ENCODE results near the gene TVP23C. TPM values are rescaled to one million over a fixed set of nuclear protein-coding genes. Genes with fewer than 3 reads are reported as not detected.
A peak's percentile ranks its signal among the peaks of the same experiment; 100 is the strongest.
"Not testable (repeated sequence)": the region's sequence is repeated elsewhere in the genome, so short reads cannot be mapped to it uniquely, and the experiment has no call there.

The TVP23C gene
- total RNA-seq, 4 donors from 2014 or later, result 9.9 to 31.7 (median 22.9) TPM

- H3K36me3 ChIP-seq; H3K27ac ChIP-seq; H3K4me1 ChIP-seq; H3K4me3 ChIP-seq; DNase-seq (ENCODE audit: low spot score in 2 of 2); H3K9me3 ChIP-seq; H3K27me3 ChIP-seq: not testable (repeated sequence)
- 91 to 94% methylated on average over 3 to 5 of the region's 5 CpGs for WGBS, 2 donors
These were observed 4.7 kb downstream of the TVP23C start for GRCh38 chr17:15558403-15559105.

- H3K4me1 ChIP-seq; H3K27me3 ChIP-seq; H3K36me3 ChIP-seq; H3K9me3 ChIP-seq; H3K4me3 ChIP-seq; H3K27ac ChIP-seq; DNase-seq (ENCODE audit: low spot score in 2 of 2): not testable (repeated sequence)
- WGBS, 2 donors, result 90 to 100% methylated on average over 1 to 4 of the region's 5 CpGs
These were observed 5.9 kb downstream of the TVP23C start for GRCh38 chr17:15557334-15557832.

- not testable (repeated sequence) for H3K4me3 ChIP-seq; H3K9me3 ChIP-seq; H3K4me1 ChIP-seq; H3K27me3 ChIP-seq; H3K36me3 ChIP-seq; DNase-seq (ENCODE audit: low spot score in 2 of 2); H3K27ac ChIP-seq
- WGBS, 2 donors, result 57 to 62% methylated on average over 1 of the region's 1 CpG
These were observed 10.4 kb downstream of the TVP23C start for GRCh38 chr17:15552932-15553331.

GRCh38 chr17:15549552-15549951, 13.7 kb downstream of the TVP23C start:
- not testable (repeated sequence) for H3K9me3 ChIP-seq; DNase-seq (ENCODE audit: low spot score in 2 of 2); H3K4me3 ChIP-seq; H3K4me1 ChIP-seq; H3K27me3 ChIP-seq; H3K27ac ChIP-seq
- 53 to 54% methylated on average over 3 of the region's 3 CpGs for WGBS, 2 donors
- peaks cover 0 to 14% (median 0%) of the 10 kb centered on the region in 3 donors for H3K36me3 ChIP-seq

GRCh38 chr17:15546604-15547003, 16.7 kb downstream of the TVP23C start:
- not testable (repeated sequence) for H3K27me3 ChIP-seq; H3K27ac ChIP-seq; H3K4me3 ChIP-seq; H3K4me1 ChIP-seq; DNase-seq (ENCODE audit: low spot score in 2 of 2); H3K9me3 ChIP-seq
- 74 to 80% methylated on average over 1 to 2 of the region's 2 CpGs for WGBS, 2 donors
- H3K36me3 ChIP-seq, result peaks cover 0 to 24% (median 0%) of the 10 kb centered on the region in 3 donors

- H3K4me3 ChIP-seq; DNase-seq (ENCODE audit: low spot score in 2 of 2): not testable (repeated sequence)
- 60 to 71% methylated on average over 8 of the region's 8 CpGs for WGBS, 2 donors
These were observed 22.7 kb downstream of the TVP23C start for GRCh38 chr17:15540371-15541219.

GRCh38 chr17:15533122-15533521, 30.2 kb downstream of the TVP23C start:
- not testable (repeated sequence) for H3K27me3 ChIP-seq; H3K27ac ChIP-seq; H3K4me3 ChIP-seq; H3K36me3 ChIP-seq; DNase-seq (ENCODE audit: low spot score in 2 of 2); H3K9me3 ChIP-seq; H3K4me1 ChIP-seq
- WGBS, 2 donors, result 96 to 98% methylated on average over 3 of the region's 3 CpGs

More at GRCh38 chr17:15540371-15541219, 22.7 kb downstream of the TVP23C start:
- not testable (repeated sequence) for H3K27me3 ChIP-seq, H3K4me1 ChIP-seq, H3K9me3 ChIP-seq, H3K27ac ChIP-seq
- H3K36me3 ChIP-seq, result peaks cover 0 to 23% (median 0%) of the 10 kb centered on the region in 3 donors

- WGBS, 2 donors, result 35 to 51% methylated on average over 7 of the region's 8 CpGs
- DNase-seq (ENCODE audit: low spot score in 2 of 2), result peak in 1 of 2 donors; percentile 76
- H3K4me1 ChIP-seq, H3K36me3 ChIP-seq, H3K4me3 ChIP-seq, H3K27me3 ChIP-seq, H3K9me3 ChIP-seq: not testable (repeated sequence)
- H3K27ac ChIP-seq, result peak overlapping the region in 1 of 4 donors; percentile 36
- TF ChIP-seq CTCF (IDR thresholded peaks at IDR 0.05), result peak; percentile 40 to 75 (median 64)
These were observed 36.7 kb downstream of the TVP23C start for GRCh38 chr17:15526292-15527218.

GRCh38 chr17:15524990-15525985, 38.0 kb downstream of the TVP23C start:
- not testable (repeated sequence) for H3K9me3 ChIP-seq; DNase-seq (ENCODE audit: low spot score in 2 of 2)
- WGBS, 2 donors, result 82 to 85% methylated on average over 12 of the region's 12 CpGs

More at GRCh38 chr17:15524990-15525985, 38.0 kb downstream of the TVP23C start:
- H3K27me3 ChIP-seq, H3K36me3 ChIP-seq, H3K4me1 ChIP-seq, H3K4me3 ChIP-seq: not testable (repeated sequence)
- H3K27ac ChIP-seq, result peak overlapping the region in 1 of 4 donors; percentile 55
